Limb (tissue), 2 donors: Measurements from ENCODE around the gene ETV6.
"Not testable (repeated sequence)": the region's sequence is repeated elsewhere in the genome, so short reads cannot be mapped to it uniquely, and the experiment has no call there.

Experiments
- DNase-seq, 2 donors: peaks; one replicate each; pipeline ENCODE4 v3.0.0-alpha.2; 2016; ENCODE audit errors: extremely low spot score in 2 of 2

The ETV6 gene

GRCh38 chr12:11649413-11650285 is at the start of gene ETV6:
ETV6 (plus strand) TSS chr12:11649674; CDS start chr12:11650128, 454 bp downstream.
- peak; percentile 90 to 91 for DNase-seq

- DNase-seq = no peak
These were observed 49.3 kb upstream of the ETV6 start for GRCh38 chr12:11600199-11600598.

- DNase-seq = no peak
These were observed 47.8 kb upstream of the ETV6 start for GRCh38 chr12:11601647-11602046.

GRCh38 chr12:11607313-11608081 is 42.0 kb upstream of the ETV6 start:
- DNase-seq = no peak

- no peak for DNase-seq
These were observed 40.4 kb upstream of the ETV6 start for GRCh38 chr12:11609045-11609444.

GRCh38 chr12:11615481-11615880 is 34.0 kb upstream of the ETV6 start:
- DNase-seq = no peak

- DNase-seq = no peak
These were observed 31.4 kb upstream of the ETV6 start for GRCh38 chr12:11618046-11618445.

- no peak for DNase-seq
These were observed 27.6 kb upstream of the ETV6 start for GRCh38 chr12:11621797-11622423.

- no peak for DNase-seq
These were observed 26.6 kb upstream of the ETV6 start for GRCh38 chr12:11622876-11623281.

GRCh38 chr12:11623382-11623781 is 26.1 kb upstream of the ETV6 start:
- no peak for DNase-seq

GRCh38 chr12:11624116-11624515 is 25.4 kb upstream of the ETV6 start:
- DNase-seq = no peak

- DNase-seq = not testable (repeated sequence)
These were observed 21.8 kb upstream of the ETV6 start for GRCh38 chr12:11627709-11628108.

- DNase-seq = no peak
These were observed 21.1 kb upstream of the ETV6 start for GRCh38 chr12:11628353-11628752.

- no peak for DNase-seq
These were observed 19.3 kb upstream of the ETV6 start for GRCh38 chr12:11630046-11630706.

- no peak for DNase-seq
These were observed 18.2 kb upstream of the ETV6 start for GRCh38 chr12:11631288-11631687.

- not testable (repeated sequence) for DNase-seq
These were observed 17.6 kb upstream of the ETV6 start for GRCh38 chr12:11631881-11632280.

GRCh38 chr12:11633968-11634367 is 15.5 kb upstream of the ETV6 start:
- DNase-seq = no peak

GRCh38 chr12:11635341-11635740 is 14.1 kb upstream of the ETV6 start:
- DNase-seq = no peak

GRCh38 chr12:11638315-11638916 is 11.1 kb upstream of the ETV6 start:
- no peak for DNase-seq

GRCh38 chr12:11639454-11639853 is 10.0 kb upstream of the ETV6 start:
- DNase-seq = no peak

GRCh38 chr12:11641522-11641921 is 8.0 kb upstream of the ETV6 start:
- DNase-seq = no peak
